ENCODE results near the gene CLPTM1.
A peak's percentile ranks its signal among the peaks of the same experiment; 100 is the strongest.
"Not testable (repeated sequence)": the region's sequence is repeated elsewhere in the genome, so short reads cannot be mapped to it uniquely, and the experiment has no call there.

CLPTM1 gene

GRCh38 chr19:44954649-44955504 is at the start of gene CLPTM1:
CLPTM1 (plus strand) TSS chr19:44955380; CDS start chr19:44955396, 16 bp downstream.
- DNase-seq, result peak; percentile 98

- DNase-seq, result peak; percentile 88
Observed at GRCh38 chr19:44905437-44906160, 49.6 kb upstream of the CLPTM1 start, which contains the start of gene APOE. APOE (plus strand) TSS chr19:44905796; CDS start chr19:44906625, 829 bp downstream.

GRCh38 chr19:44907613-44908012 is 47.6 kb upstream of the CLPTM1 start:
- no peak for DNase-seq

GRCh38 chr19:44908074-44908835 is 46.9 kb upstream of the CLPTM1 start:
- DNase-seq, result no peak

GRCh38 chr19:44908836-44909261 is 46.3 kb upstream of the CLPTM1 start:
- DNase-seq, result no peak

- DNase-seq, result peak; percentile 91
Observed at GRCh38 chr19:44909775-44910174, 45.4 kb upstream of the CLPTM1 start.

GRCh38 chr19:44911896-44912295 is 43.3 kb upstream of the CLPTM1 start:
- not testable (repeated sequence) for DNase-seq

GRCh38 chr19:44912854-44913253 is 42.3 kb upstream of the CLPTM1 start:
- DNase-seq, result peak; percentile 61

GRCh38 chr19:44913512-44914432 is 41.4 kb upstream of the CLPTM1 start:
- peak; percentile 93 for DNase-seq

GRCh38 chr19:44914433-44915206 is 40.6 kb upstream of the CLPTM1 start, which contains the start of gene APOC1:
APOC1 (plus strand) TSS chr19:44914608; CDS start chr19:44914892, 284 bp downstream.
- DNase-seq, result peak; percentile 97

GRCh38 chr19:44924243-44924725 is 30.9 kb upstream of the CLPTM1 start:
- DNase-seq, result no peak

GRCh38 chr19:44925114-44925891 is 29.9 kb upstream of the CLPTM1 start:
- peak; percentile 55 for DNase-seq

GRCh38 chr19:44926245-44927077 is 28.7 kb upstream of the CLPTM1 start:
- not testable (repeated sequence) for DNase-seq

GRCh38 chr19:44927746-44928145 is 27.4 kb upstream of the CLPTM1 start:
- no peak for DNase-seq

GRCh38 chr19:44930088-44930487 is 25.1 kb upstream of the CLPTM1 start:
- DNase-seq, result no peak

- DNase-seq, result no peak
Observed at GRCh38 chr19:44931541-44931940, 23.6 kb upstream of the CLPTM1 start.

GRCh38 chr19:44939668-44940067 is 15.5 kb upstream of the CLPTM1 start:
- no peak for DNase-seq

GRCh38 chr19:44942067-44942571 is 13.1 kb upstream of the CLPTM1 start, which contains the start of gene APOC4:
APOC4 (plus strand) TSS chr19:44942237; CDS start chr19:44942278, 41 bp downstream.
- DNase-seq, result no peak

All from OCI-M1 (cell line).